ENCODE data around the gene TMEM253.
A peak's percentile ranks its signal among the peaks of the same experiment; 100 is the strongest.

TMEM253 gene

GRCh38 chr14:21100931-21101330 lies at the start of gene TMEM253:
Gene TMEM253 (plus strand): TSS chr14:21101066. CDS start chr14:21101344, 278 bp downstream.
- DNase-seq (ENCODE audit: low read depth): no peak

GRCh38 chr14:21053184-21054122 lies 47.4 kb upstream of the TMEM253 start:
- DNase-seq (ENCODE audit: low read depth): no peak

GRCh38 chr14:21054123-21054767 lies 46.6 kb upstream of the TMEM253 start:
- DNase-seq (ENCODE audit: low read depth): no peak

GRCh38 chr14:21054768-21055145 lies 46.1 kb upstream of the TMEM253 start:
- DNase-seq (ENCODE audit: low read depth): no peak

GRCh38 chr14:21055432-21056117 lies 45.3 kb upstream of the TMEM253 start:
- DNase-seq (ENCODE audit: low read depth): no peak

GRCh38 chr14:21056520-21057163 lies 44.2 kb upstream of the TMEM253 start:
- peak; percentile 23 for DNase-seq (ENCODE audit: low read depth)

GRCh38 chr14:21057803-21058675 lies 42.8 kb upstream of the TMEM253 start, which contains the start of gene RNASE8:
Gene RNASE8 (plus strand): TSS chr14:21057822. CDS start chr14:21057893, 71 bp downstream.
- DNase-seq (ENCODE audit: low read depth): peak; percentile 60

GRCh38 chr14:21058903-21059302 lies 42.0 kb upstream of the TMEM253 start:
- no peak for DNase-seq (ENCODE audit: low read depth)

- peak; percentile 11 for DNase-seq (ENCODE audit: low read depth)
These were observed 40.8 kb upstream of the TMEM253 start for GRCh38 chr14:21059842-21060613.

GRCh38 chr14:21060614-21061346 lies 40.1 kb upstream of the TMEM253 start:
- DNase-seq (ENCODE audit: low read depth): no peak

- DNase-seq (ENCODE audit: low read depth): no peak
These were observed 39.6 kb upstream of the TMEM253 start for GRCh38 chr14:21061347-21061668.

GRCh38 chr14:21063479-21063878 lies 37.4 kb upstream of the TMEM253 start:
- peak; percentile 75 for DNase-seq (ENCODE audit: low read depth)

GRCh38 chr14:21066882-21067502 lies 33.9 kb upstream of the TMEM253 start:
- DNase-seq (ENCODE audit: low read depth): peak; percentile 31

GRCh38 chr14:21068521-21069387 lies 32.1 kb upstream of the TMEM253 start:
- DNase-seq (ENCODE audit: low read depth): peak; percentile 74

GRCh38 chr14:21069388-21070082 lies 31.3 kb upstream of the TMEM253 start:
- peak; percentile 51 for DNase-seq (ENCODE audit: low read depth)

GRCh38 chr14:21070083-21070609 lies 30.7 kb upstream of the TMEM253 start, which contains the start of gene ARHGEF40:
Gene ARHGEF40 (plus strand): TSS chr14:21070304. CDS start chr14:21070397, 93 bp downstream.
- peak; percentile 57 for DNase-seq (ENCODE audit: low read depth)

- peak; percentile 50 for DNase-seq (ENCODE audit: low read depth)
These were observed 30.1 kb upstream of the TMEM253 start for GRCh38 chr14:21070610-21071224.

Measured in ELR (cell line).